SH-SY5Y (cell line): ENCODE data around the gene SCAF11.

Experiments
- GATA2 ChIP-seq: IDR thresholded peaks from 2 replicates; pipeline ENCODE4 v1.6.1; 2011; ENCODE audit warnings: mild to moderate bottlenecking, low read depth, low read length
- GATA3 ChIP-seq: IDR thresholded peaks from 2 replicates; pipeline ENCODE4 v1.6.1; 2011; ENCODE audit warnings: low read depth, mild to moderate bottlenecking, low read length, moderate library complexity

DNA sequence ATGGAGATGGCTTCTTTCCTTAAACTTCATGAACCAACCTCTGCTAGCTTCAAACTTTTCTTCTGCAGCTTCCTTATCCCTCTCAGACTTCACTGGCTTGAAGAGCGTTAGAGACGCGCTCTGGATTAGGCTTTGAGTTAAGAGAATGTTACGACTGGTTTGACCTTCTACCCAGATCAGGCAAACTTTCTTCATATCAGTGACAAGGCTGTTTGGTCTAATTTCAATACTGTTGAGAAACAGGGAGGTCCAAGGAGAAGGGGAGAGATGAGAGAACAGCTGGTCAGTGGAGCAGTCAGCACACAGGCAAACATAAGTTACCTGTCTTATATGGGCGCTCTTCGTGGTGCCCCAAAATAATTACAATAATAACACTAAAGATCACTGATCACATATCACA is 14.9 kb downstream of the SCAF11 start:
- TF ChIP-seq GATA2 = no peak
- no peak for TF ChIP-seq GATA3
